GM19193 (cell line): ENCODE data around the gene JAKMIP3.

Experiments used
- POLR2A ChIP-seq: IDR thresholded peaks from 4 replicates; pipeline ENCODE4 v1.6.1; 2011; ENCODE audit not compliant: insufficient read depth, insufficient read length; ENCODE audit errors: extremely low read depth

Gene JAKMIP3

DNA sequence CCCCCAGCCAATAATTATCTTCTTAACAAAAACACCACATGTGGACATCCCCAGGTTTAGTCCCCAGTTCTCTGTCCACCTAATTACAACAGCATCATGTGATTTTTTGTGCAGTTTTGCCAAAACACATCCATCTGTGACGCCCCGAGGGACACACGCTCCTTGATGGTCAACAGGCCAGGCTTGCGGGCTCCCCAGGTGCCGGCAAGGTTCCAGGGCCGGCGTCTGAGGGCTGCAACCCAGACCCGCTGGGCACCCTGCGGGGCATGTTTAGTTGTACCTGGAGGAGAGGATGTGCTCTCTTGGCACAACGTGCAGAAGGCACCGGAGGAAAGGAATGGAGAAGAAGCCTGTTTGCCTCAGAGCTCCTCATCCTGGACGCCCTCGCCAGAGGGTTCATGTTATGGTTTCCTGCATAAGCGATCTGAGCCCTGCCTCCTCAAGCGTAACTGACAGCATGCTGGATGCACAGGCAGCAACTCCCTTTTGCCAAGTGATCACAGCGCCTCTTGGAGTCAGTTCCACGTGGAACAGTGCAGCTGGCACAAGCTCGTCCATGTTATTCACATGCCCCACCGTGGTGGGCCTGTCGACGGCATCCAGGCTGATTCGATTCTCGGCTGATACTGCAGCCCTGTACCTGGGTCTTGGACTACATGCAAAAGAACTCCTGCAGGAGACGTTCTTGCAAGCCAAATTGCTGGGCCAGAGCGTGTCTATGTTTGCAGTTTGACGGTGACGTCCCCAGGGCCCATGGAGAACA, 41.6 kb downstream of the JAKMIP3 start:
- TF ChIP-seq POLR2A = no peak

DNA sequence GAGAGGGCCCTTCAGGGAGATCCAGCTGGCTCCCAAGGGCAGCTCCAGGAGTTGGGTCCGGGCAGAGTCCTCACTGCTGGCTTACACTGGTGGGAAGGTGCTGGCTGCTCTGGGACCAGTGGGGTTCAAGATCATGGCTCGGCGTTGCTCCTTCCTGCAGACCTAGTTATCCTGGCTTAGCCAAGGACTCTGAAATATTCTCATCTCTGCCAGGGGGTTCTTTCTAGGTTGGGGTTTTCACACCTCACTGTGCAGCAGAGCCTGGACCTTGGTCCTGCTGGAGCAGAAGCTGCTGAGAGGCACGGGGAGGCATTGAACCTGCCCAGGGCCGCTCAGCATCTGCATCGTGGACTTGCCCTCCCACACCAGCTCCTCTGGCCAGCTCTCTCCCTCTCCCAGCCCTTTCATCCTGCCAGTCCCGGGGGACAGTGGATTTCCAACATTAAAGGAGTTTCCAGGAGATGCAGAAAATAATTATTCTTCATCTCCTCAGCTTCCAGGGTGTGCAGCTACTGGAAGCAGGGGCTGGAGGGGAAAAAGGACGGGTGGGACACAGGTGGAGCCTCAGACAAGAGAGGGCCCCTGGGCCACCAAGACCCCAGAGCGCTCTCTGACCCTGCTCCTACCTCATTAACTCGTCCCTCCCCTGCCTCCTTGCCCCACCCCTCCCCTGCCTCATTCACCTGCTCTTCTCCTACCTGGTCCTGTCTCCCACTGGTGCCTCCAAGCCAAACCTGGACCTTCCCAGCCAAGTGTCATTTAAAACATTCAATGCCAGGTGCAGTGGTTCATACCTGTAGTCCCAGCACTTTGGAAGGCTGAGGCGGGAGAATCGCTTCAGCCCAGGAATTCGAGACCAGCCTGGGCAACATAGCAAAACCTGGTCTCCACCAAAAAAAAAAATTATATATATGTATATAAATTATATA, 42.5 kb downstream of the JAKMIP3 start:
- no peak for TF ChIP-seq POLR2A

DNA sequence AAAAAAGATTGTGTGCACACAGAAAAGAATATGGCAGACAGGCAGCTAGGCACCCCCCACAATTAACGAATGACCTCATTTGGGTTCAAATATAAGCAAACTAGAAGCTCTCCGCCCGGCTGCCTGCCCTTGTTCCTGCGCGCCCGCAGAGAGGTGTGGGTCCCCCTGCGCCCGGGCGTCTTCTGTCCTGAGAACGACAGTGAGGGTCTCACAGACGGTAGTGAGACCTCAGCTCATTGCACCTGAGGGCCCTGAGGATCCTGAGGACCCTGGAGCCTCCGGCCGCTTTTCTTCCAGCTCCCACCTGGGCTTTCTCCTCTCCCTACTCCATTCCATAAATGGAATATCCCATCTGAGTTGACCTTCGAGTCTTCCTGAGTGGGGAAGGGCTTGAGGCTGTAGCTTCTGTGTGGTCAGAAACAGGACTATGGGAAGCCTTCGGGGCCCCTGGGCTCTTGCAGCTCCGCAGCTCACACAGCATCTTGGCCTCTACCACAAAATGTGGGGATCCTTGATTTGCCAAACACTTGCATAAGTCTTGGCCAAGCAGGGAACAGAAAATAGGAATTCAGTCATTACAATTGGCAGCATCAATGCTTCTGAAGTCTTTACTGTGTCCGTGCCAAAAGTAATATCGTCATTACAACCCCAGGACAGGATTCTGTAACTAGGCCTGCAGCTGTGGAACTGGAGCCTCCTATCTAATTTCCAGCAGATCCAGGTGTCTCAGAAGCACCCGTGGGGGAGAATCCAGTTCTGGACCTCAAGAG, 43.8 kb downstream of the JAKMIP3 start:
- no peak for TF ChIP-seq POLR2A

DNA sequence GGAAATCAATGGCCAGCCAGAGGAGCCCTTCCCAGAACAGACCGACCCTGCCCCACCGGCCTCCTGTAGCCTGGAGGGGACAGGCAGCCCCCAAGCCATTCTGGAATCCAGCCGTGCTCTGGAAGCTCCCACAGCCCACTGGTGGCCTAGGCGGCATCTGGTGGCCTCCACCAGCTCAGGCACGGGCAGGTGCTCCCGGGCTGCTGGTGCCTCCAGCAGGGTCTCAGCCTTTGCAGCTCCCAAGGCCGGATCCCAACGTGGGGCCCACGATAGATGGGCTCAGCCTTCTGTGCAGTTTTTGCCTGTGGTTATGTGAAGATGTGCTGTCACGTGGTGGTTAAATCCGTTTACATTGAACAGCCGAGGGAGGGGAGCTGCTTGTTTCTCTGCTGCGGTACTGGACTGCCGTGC, 44.4 kb downstream of the JAKMIP3 start:
- no peak for TF ChIP-seq POLR2A

DNA sequence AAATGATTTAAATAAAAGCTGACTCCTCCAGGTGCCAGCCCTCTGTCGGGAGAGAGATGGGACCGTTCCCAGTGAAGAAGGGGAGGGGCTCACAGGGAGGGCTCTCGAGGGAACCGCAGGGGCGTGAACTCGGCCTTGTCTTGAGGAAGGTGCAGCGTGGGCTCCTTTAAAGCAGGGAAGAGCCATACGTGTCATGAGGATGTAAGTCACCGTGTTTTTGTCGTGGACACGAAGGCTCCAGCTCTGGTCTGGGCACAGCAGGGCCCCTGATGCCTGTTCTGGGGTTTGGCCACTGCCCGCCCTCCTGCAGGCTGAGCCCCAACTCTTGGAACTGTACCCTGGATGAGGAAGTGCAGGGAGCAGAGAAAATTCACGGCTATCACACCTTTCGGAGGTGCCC, 45.0 kb downstream of the JAKMIP3 start:
- no peak for TF ChIP-seq POLR2A

DNA sequence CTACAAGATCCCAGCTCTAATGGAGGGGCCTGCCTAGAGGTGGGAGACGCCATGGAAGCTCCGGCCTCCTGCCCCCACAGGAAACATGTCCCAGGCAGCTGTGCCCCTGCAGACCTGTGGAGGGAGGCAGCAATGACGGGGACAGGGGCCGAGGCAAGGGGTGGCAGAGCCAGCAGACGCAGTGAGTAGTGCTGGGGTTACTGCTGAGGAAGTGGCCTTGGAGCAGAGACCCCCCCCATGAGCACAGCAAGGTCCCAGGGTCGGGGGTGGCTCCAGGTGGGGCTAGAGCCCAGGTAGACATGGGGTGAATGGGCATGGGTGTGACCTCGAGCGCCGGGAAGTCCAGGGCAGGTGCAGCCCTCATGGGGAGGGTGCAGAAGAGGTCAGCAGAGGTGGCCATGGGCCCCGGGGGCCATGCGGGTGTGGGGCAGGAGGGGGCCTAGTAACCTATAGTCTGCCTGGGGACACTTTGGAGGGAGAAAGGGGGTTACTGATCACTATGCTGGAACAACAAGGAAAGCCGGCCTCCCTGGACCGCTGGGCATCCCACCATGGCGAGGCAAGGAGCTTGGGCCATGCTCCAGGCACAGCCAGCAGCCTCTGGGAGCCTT, 45.5 kb downstream of the JAKMIP3 start:
- TF ChIP-seq POLR2A = no peak

DNA sequence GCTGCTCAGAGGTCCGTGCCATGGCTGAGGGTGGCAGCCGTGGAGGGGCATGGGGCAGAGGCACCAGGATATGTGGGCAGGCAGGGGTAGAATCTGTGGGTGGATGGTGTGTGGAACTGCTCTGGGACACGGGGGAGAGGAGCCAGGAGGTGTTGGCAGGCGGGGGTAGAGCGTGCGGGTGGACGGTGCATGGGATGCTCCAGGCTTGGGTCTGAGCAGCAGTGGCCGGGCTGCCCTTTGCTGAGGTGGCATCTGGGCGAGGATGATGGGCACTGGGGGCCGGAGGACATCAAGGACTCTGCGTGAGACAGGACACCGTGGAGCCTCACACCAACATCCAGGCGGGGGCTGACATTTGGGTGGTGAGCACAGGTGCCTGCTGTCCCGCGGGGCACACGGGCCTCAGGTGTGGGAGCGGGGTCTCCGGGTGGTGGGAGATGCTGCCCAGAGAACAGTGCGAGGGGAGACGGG, 46.2 kb downstream of the JAKMIP3 start:
- no peak for TF ChIP-seq POLR2A

DNA sequence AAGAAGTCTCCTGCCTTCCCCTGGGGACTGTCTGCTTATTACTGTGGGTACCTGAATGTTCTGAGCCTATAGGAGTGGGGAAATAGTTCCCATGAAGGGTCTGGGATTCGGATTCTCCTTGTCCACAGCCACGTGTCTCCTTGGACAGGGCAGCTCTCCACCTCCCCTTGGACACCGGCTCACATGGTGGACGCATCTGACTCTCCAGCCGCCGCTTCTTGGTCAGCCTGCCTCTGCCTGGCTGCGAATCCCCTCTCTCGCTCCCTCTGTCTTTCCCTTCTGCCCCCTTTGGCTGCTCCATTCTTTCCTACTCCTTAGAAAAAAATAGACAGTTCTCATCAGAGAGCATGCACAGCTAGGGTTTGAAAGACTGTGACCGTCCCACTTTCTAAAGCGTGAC, 46.9 kb downstream of the JAKMIP3 start:
- no peak for TF ChIP-seq POLR2A

DNA sequence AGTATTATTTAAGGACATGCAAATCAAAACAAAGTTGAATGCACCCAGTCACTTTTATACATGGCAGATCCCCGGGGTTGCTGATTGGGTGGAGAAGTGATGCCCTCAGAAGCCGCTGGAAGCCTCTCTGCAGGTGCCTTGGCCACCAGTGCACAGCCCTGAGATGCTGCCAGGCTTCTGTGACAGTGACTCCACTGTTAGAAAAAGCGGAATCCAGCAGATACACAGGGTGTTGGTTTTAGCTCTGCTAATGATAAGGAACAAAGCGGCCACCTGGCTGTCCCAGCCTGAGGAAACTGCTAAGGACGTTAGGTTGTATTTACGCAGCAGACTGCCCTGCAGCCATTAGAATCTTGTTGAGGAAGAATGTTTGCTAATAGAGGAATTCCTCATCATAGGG, 47.5 kb downstream of the JAKMIP3 start:
- no peak for TF ChIP-seq POLR2A

DNA sequence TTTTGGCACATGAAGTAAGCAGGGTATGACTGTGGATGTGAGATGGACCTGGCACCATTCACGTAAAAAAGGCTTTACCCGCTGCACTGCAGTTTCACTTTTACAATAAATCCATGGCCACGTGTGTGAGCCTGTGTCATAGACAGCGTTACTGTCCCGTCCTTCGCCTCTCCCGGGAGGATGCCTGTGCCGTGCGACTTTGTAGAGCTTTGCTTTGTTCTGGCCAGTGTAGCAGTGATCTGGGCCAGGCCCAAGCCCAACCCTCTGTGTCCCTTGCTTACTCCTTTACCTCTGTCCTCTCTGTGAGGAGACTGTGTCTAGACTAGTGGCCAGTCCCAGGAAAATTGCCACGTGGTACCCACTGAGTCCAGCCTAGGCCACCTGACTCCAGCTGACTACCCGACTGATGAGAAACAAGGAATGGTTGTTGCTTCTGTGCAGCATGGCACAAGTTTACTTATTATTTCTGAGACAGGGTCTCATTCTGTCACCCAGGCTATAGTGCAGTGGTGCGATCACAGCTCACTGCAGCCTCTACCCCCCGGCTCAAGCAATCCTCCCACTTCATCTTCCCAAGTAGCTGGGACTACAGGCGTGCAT, 48.1 kb downstream of the JAKMIP3 start:
- TF ChIP-seq POLR2A = no peak

DNA sequence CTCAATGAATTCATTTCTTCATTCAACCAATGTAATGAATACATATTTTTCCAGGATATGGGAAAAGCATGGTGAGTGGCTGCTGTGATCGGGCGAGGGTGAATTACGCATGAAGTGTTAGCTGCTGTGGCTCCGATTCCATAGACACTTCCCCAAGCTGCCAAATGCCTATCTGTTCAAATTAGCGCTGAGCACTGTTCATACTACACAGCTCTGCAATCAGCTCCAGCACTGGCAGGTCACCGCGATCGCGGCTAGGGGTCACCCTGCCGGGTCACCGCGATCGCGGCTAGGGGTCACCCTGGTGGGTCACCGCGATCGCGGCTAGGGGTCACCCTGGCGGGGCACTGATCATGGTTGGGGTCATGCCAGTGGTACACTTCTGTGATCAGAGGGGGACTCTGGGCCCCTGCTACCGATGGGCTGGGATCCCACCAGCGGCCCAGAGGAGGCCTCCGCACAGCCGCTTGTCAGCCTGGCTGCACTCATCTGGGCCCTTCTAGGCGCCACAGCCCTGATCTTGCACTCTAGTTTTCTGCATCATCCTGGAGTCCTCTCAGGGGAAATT, 49.3 kb downstream of the JAKMIP3 start:
- no peak for TF ChIP-seq POLR2A
